22Rv1 (cell line): ENCODE data around the gene MX2.

ENCODE experiments used
- CTCF ChIP-seq: fragments of 450-650 bp; IDR thresholded peaks from 2 replicates; pipeline ENCODE4 v1.5.1; 2017; ENCODE audit warnings: mild to moderate bottlenecking
- ZFX ChIP-seq: fragments of 450-650 bp; IDR thresholded peaks from 2 replicates; pipeline ENCODE4 v1.6.1; 2017; ENCODE audit warnings: antibody characterized with exemption, borderline replicate concordance

- TF ChIP-seq CTCF (no peak), ZFX (no peak)
Observed at GRCh38 chr21:41348434-41348833, 13.4 kb upstream of the MX2 start.
